Cortex of kidney (tissue), 1 donor: ENCODE data around the gene CATSPER1.
"Not testable (repeated sequence)": the region's sequence is repeated elsewhere in the genome, so short reads cannot be mapped to it uniquely, and the experiment has no call there.

Experiments used
- DNase-seq: peaks from one replicate; lab custom pipeline; 2025; lab: John Stamatoyannopoulos, UW

Gene CATSPER1

DNA sequence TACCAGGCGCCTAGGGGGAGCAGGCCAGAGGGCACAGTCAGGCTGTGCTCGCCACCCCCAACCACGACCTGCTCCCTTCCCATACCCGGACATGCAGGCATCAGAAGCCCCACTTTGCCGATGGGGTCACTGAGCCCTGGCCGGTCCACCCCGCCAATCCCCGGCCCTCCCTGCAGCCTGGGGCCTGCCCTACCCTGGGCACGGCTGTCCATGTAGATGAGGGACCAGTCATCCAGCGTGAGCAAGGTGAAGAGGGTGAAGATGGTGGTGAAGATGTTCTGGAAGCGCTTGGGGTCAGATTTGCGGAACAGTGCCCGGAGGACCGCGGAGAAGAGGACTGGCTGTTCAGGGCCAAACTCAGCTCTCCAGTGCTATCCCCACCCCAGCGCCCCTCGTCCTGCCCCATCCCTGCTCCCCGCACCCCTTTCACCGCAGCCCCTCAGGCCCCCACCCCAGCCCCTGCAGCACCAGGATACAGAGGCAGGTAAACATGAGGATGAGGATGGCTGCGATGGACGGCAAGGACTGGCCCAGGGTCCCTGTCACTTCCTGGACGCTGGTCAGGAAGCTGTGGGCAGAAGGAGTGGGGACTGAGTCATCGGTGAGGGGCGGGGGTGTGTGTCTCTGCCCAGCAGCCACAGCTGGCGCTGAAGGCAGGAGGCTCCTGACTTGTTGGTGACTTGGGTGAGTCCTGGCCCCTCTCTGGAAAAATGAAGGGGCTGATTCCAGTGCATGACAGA is 5.5 kb downstream of the CATSPER1 start:
- no peak for DNase-seq

DNA sequence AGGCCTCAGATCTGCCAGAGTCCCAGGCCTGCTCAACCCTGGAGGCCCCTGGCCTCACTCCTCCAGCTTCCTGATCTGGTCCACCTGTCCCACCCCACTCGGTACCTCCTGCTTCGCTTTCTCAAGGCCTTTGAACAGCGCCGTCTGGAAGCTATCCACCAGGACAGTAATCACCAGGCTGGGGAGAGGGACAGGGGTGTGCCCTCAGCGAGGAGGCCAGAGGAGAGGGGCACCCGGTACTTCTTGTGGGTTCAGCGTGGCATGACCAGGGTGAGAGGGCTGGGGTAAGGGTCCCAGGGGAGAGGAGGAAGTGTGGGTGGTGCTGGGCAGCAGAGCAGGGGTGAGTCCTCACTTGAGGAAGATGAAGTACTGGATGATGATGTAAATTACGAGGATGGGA is 6.1 kb downstream of the CATSPER1 start:
- DNase-seq, result no peak

DNA sequence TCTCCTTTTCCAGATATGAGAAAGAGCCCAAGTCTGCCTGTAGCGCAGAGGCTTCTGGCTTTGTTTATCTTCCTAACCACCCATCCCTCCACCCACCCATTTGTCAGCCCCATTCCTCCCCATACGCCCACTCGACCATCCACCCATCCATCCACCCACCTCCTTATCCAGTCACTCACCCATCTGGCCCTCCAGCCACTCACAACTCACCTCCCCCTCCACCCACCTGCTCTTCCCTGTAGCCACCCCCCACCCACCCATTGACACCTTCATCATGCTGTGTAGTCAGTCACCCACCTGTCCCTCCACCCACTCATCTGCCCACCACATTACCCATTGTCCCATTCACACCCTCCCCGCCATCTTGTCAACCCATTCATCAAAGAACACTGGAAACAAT is 9.0 kb downstream of the CATSPER1 start:
- no peak for DNase-seq

DNA sequence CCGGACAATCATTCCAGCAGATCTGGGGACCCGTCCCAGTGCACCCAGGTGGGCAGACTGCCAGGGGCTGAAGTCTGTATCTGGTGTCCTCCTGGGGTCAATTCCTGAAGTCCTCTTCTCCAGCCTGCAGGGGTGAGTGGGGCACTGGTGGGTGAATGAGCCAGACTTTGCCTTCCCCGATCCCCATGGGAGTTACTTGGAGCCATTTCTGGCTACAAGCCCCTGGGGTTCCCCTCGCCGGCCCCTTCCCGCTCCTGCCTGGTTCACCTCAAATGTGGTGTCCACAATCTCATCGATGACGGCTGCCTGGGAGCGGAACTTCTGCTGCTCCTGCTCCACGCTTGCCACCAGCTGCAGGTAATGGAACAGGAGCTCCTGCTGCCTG is 9.5 kb downstream of the CATSPER1 start:
- DNase-seq, result no peak

DNA sequence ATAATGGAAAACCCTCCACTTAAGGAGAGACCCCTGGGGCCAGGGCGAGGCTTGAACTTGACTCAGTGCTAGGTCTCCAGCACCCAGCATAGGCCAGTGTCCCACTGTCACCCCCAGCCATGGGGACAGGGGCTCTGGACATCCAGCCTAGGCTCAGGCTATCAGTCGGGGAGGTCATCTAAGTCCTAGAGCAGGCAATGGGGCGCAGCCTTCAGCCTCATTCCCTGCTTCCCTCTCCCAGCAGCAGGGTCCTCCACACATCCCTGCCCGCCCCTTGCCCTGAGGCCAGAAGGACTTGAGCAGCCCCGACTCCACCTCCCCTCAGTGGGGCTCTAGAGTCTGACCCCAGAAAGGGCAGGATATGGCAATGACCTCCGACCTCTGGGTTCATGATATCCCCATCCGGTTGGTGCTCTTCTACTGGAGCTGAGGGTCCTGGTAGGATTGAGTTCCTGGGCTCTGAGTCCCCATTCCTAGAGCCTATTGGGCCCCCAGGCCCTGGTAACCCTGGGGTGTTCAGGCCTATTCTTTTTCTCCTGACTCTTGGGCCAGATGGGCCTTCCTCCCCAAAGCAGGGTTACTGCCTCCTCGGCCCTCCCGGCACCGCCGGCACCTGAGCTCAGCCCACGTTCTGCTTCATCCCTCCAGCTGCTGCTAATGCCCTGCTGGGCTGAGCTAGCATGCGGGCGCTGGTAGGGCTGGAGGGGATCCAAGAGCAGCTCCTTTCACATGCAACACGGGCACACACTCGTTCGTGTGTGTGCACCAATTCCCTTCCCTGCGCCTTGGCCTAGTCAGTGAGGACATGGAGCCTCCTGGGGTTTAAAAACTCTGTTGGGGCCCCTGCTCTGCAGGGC is 10.1 kb downstream of the CATSPER1 start:
- DNase-seq, result no peak

DNA sequence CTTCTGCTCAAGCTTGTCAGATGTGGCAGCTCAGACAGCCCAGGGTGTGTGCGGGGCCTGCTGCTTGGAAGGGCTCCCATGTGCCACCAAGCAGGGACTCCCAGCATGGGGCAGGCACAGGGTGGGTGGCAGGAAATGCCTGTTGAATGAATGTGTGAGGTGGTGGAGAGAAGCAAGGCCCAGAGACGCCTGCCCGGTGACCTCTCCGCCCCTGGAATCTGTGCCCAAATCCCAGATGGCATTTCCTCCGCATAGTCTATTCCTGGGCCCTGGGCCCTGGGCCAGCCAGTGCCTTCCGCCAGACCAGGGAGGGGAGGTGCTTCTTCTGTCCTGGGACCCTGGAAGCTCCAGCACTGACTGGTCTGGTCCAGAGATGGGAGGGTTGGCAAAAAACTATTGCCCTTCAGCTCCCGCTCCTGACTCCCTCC is 10.8 kb downstream of the CATSPER1 start:
- no peak for DNase-seq

DNA sequence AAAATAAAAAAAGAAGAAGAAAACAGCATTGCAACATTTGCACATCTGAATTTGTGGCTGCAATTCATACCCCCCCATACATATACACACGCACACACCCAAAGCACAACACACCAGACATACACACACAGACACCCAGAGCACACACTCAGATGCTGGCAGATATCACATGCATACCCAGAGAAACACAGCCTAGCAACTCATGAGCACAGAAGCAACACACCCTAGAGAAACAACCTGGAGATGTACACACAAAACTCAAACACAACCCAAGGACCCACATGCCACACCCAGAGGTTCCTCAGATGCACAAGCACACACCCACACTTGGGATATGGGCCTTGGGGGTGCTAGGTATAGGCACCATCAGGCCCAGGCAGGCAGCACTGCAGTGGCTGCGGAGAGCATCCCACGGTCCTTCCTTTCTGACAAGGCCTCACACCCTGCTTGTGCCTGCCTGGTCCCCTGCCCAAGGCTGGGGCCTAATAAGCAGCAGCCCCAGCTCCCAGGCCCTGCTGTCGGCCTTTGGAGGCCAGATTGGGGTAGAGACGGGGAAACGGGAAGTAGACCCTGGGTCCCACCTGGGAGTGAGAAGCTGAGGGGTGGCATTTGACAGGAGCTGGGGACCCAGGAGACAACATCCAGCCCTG is 11.3 kb downstream of the CATSPER1 start:
- no peak for DNase-seq

DNA sequence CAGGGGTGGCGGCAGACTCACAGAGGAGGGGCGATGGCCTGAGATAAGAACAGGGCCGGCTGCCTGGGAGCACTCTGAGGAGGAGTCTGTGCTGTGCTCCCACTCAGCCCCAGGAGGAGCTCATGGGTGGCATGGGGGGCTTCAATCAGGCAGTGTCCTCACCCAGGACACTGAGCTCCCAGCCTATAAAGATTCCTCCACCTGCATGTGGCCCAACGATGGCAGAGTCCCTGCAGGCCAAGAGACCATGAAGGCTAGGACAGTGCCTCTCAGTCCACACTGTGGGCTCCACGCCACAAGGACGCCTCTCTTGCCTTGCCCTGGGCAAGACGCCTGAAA is 12.5 kb downstream of the CATSPER1 start:
- DNase-seq, result no peak

DNA sequence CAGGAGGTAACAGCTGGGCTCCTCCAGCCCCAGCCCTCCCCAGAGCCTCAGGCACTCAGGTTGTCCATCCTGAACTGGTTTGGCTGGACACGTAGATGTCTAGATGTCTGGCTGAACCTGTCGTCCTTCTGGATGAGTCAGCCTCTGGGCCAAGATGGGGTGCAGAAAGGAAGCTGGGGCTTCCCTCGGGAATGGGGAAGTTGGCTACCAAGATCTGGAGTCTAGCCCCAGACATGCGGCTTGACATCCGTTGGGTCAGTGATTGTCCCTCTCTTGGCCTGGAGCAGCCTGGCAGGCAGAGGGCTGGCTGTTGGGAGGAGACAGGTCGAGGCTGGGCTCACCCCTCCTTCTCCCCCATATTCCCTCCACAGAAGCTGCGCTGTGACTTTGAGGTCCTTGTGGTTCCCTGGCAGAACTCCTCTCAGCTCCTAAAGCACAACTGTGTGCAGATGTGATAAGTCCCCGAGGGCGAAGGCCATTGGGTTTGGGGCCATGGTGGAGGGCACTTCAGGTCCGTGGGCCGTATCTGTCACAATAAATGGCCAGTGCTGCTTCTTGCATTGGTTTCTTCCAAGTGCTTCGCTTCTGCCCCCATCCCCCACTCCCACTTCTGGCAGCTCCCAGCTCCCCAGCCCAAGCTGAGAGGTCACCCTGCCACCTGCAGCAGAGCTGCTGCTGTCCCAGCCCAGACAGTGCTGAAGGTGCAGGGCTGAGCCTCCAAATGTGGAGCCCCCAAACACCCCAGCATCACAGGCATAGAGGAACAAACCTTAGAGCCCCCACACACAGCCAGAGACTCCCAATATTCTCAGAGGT is 13.1 kb downstream of the CATSPER1 start:
- DNase-seq, result no peak

DNA sequence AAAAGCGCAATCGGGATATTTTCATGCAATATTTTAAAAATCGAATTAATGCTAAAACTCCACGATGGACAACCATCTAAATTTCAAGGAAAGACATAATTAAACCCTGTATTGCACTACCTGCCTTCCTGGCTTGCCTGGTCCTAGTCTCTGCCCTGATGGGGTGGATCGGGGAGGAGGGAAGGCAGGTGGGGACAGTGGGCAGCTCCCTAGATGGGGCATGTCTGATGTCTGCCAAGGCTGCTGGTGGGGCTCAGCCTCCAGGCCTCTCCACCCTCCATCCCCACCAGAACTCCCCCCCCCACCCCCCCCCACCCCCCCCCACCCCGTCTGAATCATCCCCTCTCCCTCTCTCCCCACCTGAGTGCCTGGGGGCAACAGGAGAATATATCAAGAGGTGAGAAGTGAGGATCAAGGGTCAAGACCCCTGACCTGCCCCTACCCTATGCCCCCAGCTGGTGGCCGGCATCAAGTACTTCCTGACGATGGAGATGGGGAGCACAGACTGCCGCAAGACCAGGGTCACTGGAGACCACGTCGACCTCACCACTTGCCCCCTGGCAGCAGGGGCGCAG is 13.8 kb downstream of the CATSPER1 start:
- no peak for DNase-seq

DNA sequence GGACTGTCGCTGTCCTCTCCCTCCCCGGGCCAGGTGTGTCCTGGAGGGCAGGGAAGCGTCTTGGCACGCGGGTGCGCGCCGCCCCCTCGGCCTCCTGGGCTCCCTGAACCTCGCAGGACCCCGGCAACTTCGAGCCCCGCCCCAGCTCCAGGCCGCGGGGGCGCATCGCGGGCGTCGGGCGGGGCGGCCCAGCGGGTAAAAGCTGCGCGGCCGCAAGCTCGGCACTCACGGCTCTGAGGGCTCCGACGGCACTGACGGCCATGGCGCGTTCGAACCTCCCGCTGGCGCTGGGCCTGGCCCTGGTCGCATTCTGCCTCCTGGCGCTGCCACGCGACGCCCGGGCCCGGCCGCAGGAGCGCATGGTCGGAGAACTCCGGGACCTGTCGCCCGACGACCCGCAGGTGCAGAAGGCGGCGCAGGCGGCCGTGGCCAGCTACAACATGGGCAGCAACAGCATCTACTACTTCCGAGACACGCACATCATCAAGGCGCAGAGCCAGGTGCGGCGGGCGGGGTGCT is 14.4 kb downstream of the CATSPER1 start, which contains the start of gene CST6:
CST6 (plus strand) TSS at position 224 of the 519 bp plus-strand sequence; CDS start at position 261, 37 bp downstream.
- no peak for DNase-seq

DNA sequence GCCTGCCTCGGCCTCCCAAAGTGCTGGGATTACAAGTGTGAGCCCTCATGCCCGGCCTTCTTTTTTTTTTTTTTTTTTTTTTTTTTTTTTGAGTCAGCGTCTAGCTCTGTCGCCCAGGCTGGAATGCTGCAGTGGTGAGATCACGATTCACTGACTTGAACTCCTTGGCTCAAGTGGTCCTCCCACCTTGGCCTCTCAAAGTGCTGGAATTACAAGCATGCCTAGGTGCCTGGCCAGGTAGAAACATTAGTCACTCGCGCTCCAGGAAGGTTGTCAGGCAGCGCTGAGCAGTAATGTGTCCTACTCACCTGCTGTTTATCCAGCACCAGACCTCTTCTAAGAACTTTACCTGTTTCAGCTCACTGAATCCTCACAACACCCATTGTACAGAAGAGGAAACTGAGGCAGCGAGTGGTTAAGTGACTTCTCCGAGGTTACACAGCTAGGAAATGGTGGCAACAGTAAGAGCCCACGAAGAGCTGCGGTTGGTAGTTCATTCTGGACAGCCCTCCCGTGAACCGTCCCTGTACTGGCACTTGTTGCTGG is 15.0 kb downstream of the CATSPER1 start:
- DNase-seq, result no peak

DNA sequence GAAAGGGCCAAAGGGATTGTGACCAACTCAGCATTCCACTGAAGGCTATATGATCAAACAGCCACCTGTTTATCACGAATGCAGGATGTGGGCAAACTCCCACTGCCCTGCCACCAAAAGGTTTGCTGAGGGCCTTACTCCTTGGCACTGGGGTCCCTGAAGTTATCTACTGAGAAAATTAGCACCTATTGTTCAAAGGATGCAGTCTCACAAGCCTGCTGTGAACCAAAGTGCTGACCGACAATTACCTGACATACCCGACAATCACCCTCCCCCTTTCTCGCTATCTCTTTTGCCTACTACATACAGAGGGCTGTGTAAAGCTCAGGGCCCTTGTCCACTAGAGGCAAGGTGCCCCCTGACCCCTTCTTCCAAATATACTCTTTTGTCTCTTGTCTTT is 16.2 kb downstream of the CATSPER1 start:
- DNase-seq, result not testable (repeated sequence)

DNA sequence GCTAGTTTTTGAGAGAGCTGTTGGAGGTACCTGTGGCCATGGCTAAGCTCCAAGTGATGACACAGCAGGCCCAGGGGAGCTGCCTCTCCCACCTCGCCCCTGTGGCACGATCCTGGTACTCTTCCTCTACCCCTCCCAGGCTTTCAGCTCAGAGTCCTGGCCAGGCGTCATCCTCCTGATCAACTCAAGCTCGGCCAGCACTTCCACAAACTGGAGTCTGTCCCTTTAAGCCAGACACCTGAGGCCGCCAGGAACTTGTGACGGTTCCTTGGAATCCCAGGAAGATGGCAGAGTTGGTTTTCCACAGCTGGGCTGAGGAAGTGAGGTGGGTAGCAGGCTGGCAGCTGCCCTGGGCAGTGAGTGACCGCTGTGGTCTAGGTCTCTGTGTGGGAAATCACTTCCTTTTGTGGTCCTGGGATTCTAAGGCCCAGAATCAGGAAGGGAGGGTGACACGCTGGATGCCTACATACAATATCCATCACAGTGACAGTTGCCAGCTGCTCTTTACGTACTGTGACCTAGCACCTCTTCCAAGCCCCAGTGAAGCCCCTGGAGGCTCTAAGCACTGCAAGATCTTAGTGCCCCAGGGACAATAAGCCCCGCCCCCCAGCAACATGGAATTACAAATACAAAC is 17.7 kb downstream of the CATSPER1 start:
- no peak for DNase-seq

DNA sequence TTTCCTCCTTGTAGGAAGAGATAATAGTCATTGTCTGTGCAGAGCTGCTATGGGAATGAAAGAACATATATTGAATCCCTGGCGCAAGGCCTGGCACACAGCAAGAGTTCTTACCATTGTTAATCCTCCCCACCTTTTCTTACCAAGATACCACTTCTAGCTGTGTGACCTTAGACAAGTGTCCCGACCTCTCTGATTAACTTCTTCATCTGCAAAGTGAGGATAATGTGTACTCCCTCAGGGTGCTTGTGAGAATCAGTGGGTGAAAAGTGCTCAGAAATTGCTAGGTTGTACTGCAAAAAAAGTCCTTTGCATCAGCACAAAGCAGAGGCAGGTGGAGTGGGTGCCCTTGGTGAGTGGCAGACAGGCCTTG is 18.2 kb downstream of the CATSPER1 start:
- DNase-seq, result no peak

DNA sequence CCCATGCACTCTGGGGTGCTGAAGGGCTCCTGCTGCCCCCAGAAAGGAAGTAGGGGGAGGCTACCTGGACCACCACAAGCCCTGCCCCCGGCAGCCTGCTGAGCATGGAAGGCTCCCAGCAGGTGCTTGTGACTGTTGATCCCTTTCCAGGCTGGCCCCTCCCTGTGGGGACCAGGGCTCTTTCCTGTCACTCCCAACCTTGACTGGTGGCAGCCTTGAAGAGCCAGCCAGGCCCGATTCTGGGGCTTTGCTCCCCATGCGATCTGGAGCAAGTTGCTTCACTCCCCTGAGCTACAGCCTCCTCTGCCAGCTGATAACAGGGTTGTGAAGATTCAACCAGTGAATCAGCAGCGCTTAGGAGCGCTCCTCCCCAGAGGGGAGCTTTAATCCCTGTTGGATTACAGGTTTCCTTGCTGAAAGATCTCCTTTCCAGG is 19.1 kb downstream of the CATSPER1 start:
- DNase-seq, result no peak

DNA sequence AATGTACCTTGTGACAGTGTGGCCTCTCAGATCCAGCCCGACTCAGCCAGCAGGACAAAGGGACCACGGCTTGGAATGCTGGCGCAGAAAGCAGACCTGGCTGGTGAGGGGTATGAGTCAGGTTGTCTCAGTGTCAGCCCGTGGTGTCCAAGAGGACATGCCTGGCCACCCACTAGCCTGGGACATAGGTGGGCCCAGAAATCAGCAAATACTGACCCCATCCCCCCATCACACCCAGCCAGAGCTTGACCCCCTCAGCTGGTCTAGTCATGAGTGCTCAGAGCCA is 19.4 kb downstream of the CATSPER1 start:
- no peak for DNase-seq

DNA sequence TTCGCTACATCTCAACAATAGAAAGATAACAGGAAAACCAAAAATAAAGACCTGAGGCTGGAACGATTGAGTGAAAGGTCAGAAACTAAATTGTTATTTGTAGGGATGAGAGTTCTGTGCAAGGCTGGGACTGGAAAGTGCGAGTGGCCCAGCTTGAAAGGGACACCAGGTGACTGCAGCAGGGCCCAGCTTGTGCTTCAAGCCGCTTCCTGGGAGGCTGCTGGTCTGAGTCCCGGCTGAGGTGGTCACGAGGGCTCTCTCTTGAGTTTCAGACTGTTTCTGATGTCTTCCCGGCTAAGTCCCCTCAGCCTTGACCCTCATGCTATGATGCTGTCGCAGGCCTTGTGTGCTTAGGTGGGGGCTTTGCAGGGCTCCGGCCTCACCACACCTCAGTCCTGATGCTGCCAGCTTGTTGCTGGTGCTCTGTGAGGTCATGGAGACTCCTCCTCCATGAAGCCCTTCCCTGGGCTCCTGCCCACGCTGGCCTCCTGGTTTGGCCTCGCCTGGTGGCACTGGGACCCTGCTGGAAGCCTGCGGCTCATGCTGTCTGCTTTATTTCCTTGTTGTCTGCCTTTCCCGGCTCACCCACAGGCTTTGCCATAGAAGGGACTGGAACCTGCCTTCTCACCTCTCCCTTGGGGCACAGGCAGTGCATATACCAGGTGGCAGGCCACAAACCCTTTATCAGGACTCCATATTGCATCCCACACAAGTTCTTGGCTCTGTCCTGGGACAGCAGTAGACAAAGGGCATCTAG is 20.0 kb downstream of the CATSPER1 start:
- DNase-seq, result no peak

DNA sequence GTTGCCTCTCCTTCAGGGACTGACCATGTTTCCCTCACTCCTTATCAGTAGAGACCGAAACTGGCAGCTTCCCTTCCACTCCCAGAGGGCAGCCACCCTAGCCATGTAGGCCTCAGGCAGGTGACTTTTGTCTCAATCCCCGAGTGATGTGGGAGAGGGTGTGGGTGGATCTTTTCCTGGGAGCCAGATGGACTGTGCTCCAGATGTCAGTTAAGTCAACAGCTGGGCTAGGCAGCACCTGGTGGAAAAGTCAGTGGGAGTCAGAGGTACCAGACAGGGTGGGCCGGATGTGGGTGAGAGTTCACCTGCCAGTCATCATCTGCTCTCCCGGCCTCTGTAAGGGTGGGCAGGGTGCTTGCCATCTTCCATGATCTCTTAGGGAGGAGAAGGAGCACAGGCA is 22.1 kb downstream of the CATSPER1 start:
- DNase-seq, result no peak

DNA sequence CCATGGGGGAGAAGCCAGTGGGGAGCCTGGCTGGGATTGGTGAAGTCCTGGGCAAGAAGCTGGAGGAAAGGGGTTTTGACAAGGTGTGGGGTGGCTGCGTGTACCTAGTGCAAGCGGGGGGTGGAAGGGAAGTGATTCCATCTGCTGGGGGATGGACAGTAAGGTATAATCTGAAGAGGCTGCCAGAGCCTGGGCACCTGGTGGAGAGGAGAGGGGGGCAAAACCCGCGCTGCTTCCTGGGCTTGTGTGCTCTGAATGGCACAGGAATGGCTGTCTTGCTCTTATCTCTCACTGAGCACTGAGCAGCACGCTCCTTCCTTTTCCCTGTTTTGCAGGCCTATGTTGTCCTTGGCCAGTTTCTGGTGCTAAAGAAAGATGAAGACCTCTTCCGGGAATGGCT is 23.0 kb downstream of the CATSPER1 start:
- DNase-seq, result no peak
